Measurements from ENCODE around the gene CDCA7L. TPM values are rescaled to one million over a fixed set of nuclear protein-coding genes. Genes with fewer than 3 reads are reported as not detected.

Gene CDCA7L
- polyA plus RNA-seq, 1 of the 3 experiments (the other 2 are of a cell fraction), result 18.4 TPM

DNA sequence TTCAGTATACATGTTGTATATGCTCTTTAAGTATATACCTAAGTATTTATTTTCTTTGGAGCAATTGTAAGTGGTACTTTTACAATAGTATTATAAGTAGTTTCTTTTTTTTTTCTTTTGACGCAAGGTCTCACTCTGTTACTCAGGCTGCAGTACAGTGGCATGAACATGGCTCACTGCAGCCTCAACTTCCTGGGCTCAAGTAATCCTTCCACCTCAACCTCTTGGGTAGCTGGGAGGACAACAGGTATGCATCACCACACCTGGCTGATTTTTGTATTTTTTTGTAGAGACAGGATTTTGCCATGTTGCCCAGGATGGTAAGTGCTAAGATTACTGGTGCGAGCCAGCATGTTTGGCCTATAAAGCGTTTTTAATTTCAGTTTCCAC, 13.7 kb upstream of the CDCA7L start:
- ChIA-PET CTCF (no interaction called here), POLR2A (no interaction called here)
- Histone ChIP-seq H3K9ac (no peak overlapping the region), H3K79me2 (ENCODE audit: insufficient read depth) (no peaks in the 10 kb centered on the region), H2AFZ (ENCODE audit: low read depth) (no peak overlapping the region), H3K4me3 (ENCODE audit: low read depth in 2 of 2, low read length in 1 of 2) (no peak overlapping the region), H3K36me3 (replicated peaks in 1 of 2; ENCODE audit: control insufficient read depth in 1 of 2, insufficient read depth in 2 of 2, low read length in 1 of 2) (no peaks in the 10 kb centered on the region), H4K20me1 (ENCODE audit: insufficient read depth) (no peaks in the 10 kb centered on the region), H3K27ac (ENCODE audit: low read depth in 2 of 2, low read length in 1 of 2) (no peak overlapping the region), H3K4me1 (ENCODE audit: control insufficient read depth in 1 of 2, insufficient read depth in 2 of 2, low read depth in 1 of 2, low read length in 1 of 2) (no peaks in the 10 kb centered on the region), H3K27me3 (ENCODE audit: insufficient read depth) (no peaks in the 10 kb centered on the region), H3F3A (replicated peaks; ENCODE audit: insufficient read depth) (no peaks in the 10 kb centered on the region), H3K9me2 (no peaks in the 10 kb centered on the region), H3K9me3 (no peaks in the 10 kb centered on the region), H3K4me2 (no peak overlapping the region)
- no peak for DNase-seq
- TF ChIP-seq TAF1 (IDR thresholded peaks at IDR 0.05; ENCODE audit: borderline replicate concordance, low read depth, low read length) (no peak), JUND (IDR thresholded peaks at IDR 0.05) (no peak), TCF12 (IDR thresholded peaks at IDR 0.05) (no peak), EP300 (IDR thresholded peaks at IDR 0.05; ENCODE audit: borderline replicate concordance in 1 of 2, low read depth in 1 of 2, low read length in 1 of 2) (no peak), NRF1 (IDR thresholded peaks at IDR 0.05; ENCODE audit: low read depth, low read length) (no peak), YY1 (IDR thresholded peaks at IDR 0.05; ENCODE audit: low read depth) (no peak), ELF1 (IDR thresholded peaks at IDR 0.05) (no peak), EZH2phosphoT487 (IDR thresholded peaks at IDR 0.05; ENCODE audit: borderline replicate concordance, low read depth) (no peak), NFIC (IDR thresholded peaks at IDR 0.05; ENCODE audit: borderline replicate concordance) (no peak), CHD2 (IDR thresholded peaks at IDR 0.05; ENCODE audit: low read length, partially characterized antibody) (no peak)
- TF ChIP-seq, protein P1, sequence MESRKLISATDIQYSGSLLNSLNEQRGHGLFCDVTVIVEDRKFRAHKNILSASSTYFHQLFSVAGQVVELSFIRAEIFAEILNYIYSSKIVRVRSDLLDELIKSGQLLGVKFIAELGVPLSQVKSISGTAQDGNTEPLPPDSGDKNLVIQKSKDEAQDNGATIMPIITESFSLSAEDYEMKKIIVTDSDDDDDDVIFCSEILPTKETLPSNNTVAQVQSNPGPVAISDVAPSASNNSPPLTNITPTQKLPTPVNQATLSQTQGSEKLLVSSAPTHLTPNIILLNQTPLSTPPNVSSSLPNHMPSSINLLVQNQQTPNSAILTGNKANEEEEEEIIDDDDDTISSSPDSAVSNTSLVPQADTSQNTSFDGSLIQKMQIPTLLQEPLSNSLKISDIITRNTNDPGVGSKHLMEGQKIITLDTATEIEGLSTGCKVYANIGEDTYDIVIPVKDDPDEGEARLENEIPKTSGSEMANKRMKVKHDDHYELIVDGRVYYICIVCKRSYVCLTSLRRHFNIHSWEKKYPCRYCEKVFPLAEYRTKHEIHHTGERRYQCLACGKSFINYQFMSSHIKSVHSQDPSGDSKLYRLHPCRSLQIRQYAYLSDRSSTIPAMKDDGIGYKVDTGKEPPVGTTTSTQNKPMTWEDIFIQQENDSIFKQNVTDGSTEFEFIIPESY (IDR thresholded peaks at IDR 0.05; ENCODE audit: borderline replicate concordance, low read depth), result no peak
- TF ChIP-seq, protein P2, sequence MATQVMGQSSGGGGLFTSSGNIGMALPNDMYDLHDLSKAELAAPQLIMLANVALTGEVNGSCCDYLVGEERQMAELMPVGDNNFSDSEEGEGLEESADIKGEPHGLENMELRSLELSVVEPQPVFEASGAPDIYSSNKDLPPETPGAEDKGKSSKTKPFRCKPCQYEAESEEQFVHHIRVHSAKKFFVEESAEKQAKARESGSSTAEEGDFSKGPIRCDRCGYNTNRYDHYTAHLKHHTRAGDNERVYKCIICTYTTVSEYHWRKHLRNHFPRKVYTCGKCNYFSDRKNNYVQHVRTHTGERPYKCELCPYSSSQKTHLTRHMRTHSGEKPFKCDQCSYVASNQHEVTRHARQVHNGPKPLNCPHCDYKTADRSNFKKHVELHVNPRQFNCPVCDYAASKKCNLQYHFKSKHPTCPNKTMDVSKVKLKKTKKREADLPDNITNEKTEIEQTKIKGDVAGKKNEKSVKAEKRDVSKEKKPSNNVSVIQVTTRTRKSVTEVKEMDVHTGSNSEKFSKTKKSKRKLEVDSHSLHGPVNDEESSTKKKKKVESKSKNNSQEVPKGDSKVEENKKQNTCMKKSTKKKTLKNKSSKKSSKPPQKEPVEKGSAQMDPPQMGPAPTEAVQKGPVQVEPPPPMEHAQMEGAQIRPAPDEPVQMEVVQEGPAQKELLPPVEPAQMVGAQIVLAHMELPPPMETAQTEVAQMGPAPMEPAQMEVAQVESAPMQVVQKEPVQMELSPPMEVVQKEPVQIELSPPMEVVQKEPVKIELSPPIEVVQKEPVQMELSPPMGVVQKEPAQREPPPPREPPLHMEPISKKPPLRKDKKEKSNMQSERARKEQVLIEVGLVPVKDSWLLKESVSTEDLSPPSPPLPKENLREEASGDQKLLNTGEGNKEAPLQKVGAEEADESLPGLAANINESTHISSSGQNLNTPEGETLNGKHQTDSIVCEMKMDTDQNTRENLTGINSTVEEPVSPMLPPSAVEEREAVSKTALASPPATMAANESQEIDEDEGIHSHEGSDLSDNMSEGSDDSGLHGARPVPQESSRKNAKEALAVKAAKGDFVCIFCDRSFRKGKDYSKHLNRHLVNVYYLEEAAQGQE (IDR thresholded peaks at IDR 0.05; ENCODE audit: low read depth, low read length), result no peak
- TF ChIP-seq, protein P3, sequence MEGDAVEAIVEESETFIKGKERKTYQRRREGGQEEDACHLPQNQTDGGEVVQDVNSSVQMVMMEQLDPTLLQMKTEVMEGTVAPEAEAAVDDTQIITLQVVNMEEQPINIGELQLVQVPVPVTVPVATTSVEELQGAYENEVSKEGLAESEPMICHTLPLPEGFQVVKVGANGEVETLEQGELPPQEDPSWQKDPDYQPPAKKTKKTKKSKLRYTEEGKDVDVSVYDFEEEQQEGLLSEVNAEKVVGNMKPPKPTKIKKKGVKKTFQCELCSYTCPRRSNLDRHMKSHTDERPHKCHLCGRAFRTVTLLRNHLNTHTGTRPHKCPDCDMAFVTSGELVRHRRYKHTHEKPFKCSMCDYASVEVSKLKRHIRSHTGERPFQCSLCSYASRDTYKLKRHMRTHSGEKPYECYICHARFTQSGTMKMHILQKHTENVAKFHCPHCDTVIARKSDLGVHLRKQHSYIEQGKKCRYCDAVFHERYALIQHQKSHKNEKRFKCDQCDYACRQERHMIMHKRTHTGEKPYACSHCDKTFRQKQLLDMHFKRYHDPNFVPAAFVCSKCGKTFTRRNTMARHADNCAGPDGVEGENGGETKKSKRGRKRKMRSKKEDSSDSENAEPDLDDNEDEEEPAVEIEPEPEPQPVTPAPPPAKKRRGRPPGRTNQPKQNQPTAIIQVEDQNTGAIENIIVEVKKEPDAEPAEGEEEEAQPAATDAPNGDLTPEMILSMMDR (IDR thresholded peaks at IDR 0.05), result no peak
- TF ChIP-seq, protein P4, sequence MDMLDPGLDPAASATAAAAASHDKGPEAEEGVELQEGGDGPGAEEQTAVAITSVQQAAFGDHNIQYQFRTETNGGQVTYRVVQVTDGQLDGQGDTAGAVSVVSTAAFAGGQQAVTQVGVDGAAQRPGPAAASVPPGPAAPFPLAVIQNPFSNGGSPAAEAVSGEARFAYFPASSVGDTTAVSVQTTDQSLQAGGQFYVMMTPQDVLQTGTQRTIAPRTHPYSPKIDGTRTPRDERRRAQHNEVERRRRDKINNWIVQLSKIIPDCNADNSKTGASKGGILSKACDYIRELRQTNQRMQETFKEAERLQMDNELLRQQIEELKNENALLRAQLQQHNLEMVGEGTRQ (IDR thresholded peaks at IDR 0.05; ENCODE audit: borderline replicate concordance, low read depth, low read length), result no peak
- 78% methylated on average over 3 of the region's 3 CpGs for WGBS (ENCODE audit: low lambda C conversion rate)
